ENCODE measurements around the gene RNU1-1. TPM values are rescaled to one million over a fixed set of nuclear protein-coding genes. Genes with fewer than 3 reads are reported as not detected.
"Not testable (repeated sequence)": the region's sequence is repeated elsewhere in the genome, so short reads cannot be mapped to it uniquely, and the experiment has no call there.

The RNU1-1 gene
- total RNA-seq, 1 donor from 2014 or later = 2,156 TPM

DNA sequence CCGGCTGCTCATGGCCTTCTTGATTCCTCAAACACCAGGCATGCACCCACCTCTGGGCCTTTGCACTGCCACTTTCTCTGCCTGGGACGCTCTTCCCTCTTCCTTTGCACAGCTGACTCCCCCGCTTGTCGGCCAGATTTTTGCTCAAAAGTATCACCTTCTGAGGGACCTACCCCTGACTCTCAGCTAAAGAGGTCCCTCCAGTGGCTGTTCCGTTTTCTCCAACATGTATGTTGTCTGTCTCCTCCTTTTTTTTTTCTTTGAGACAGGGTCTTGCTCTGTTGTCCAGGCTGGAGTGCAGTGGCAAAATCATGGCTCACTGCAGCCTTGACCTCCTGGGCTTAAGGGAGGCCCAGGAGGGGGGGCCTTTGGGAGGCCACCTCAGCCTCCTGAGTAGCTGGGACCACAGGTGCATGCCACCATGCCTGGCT is 16.6 kb downstream of the RNU1-1 start:
- intact Hi-C loops (cut with micrococcal nuclease) = not testable (repeated sequence)

DNA sequence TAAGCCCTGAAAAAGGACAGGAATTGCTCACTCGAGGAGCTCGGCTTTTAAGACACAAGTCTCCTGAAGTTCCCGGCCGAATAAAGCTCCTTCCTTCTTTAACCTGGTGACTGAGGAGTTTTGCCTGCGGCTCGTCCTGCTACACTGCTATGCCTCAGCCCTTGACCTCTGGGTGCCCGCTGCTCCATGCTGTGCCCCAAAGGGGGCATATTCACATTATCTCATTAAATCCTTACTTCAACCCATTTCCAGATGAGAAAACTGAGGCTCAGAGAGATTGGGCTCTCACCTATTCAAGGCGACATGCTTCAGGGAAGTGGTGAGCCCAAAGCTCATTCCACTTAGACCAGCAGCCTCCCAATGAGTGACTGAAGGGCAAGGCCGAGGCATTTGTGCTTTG is 20.4 kb downstream of the RNU1-1 start:
- intact Hi-C loops (cut with micrococcal nuclease) = not testable (repeated sequence)

DNA sequence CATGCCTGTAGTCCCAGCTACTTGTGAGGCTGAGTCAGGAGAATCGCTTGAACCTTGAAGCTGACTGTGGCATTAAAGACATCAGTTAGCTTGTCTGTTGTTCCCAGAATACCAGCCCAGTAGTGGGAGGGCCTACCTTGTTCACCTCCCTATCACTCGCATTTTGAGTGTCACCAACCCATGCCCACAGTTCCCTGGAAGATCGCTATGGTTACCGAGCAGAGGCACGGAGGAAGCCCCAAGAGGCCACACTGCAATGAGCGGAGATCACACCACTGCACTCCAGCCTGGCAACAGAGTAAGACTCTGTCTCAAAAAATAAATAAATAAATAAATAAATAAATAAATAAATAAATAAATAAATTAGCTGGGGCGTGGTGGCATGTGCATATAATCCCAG is 21.1 kb downstream of the RNU1-1 start:
- intact Hi-C loops (cut with micrococcal nuclease) = not testable (repeated sequence)

DNA sequence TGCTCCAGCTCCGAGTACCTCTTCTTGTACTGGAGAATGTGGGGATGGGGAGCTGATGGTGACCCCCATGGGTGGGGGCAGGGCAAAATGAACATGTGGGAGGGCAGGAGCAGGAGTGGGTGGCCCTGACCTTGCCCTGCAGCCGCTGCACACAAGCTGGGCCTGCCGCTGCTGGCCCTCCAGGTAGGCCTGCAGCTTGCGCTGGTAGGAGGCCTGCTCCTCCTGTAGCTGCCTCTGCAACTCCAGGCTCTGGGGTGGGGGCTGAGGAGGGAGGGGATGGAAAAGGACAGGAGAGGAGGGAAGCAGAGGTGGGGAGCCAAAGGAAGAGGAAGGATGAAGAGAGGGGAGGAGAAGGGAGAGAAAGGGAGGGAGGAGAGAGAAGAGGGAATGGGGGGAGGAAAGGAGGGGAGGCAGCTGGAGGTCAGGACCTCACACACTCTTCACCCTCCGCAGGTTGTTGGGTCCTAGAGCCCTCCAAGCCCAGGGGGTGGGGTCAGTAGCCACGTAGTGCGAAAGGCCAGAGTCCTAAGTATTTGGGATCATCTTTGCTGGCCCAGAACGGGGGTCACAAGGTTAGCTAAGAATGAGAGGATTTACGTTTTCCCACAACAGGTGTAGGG is 22.9 kb downstream of the RNU1-1 start:
- intact Hi-C loops (cut with micrococcal nuclease) = no loop called here

DNA sequence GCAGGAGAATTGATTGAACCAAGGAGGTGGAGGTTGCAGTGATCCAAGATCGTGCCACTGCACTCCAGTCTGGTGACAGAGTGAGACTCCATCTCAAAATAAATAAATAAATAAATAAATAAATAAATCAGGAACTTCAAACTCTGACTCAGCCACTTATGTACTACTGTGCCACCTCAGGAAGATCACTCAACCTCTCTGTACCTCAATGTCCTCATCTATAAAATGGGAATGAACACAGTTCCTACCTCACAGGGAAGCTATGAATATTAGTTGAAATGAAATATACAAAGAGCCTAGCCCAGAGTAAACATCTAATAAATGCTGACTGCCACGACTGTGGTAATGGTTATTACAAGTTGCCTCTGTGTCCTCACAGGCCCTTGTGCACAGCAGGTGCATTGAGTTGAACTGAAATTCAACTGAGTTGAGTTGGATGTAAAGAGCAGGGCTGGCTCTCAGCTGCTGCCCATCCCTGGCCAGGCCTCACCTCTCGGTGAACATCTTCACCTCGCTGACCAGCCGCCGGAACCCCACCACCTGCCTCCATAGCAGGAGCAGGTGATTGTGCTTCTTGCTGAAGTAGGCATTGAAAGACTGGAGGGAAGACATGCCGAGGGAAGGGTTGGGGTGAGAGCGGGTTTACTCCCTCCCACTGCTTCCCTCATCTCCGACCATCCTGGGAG is 24.7 kb downstream of the RNU1-1 start:
- intact Hi-C loops (cut with micrococcal nuclease) = not testable (repeated sequence)

DNA sequence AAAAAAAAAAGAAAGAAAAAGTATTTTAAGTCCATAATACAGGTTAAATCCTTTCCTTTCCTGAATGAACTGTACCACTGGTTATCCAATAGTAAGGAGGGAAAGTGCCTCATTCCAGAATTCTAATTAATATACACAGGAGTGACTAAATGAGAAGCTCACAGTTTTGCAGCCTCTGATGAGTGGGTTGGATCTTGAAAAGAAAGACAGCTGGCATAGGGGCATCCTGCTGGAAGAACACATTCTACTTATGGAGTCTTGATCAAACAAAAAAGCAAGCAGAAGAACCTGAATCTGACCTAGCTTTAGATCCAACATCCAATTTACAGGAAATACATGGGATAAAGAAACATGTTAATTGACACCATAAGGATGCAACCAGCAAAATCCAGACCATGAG is 27.1 kb downstream of the RNU1-1 start:
- intact Hi-C loops (cut with micrococcal nuclease) = not testable (repeated sequence)

DNA sequence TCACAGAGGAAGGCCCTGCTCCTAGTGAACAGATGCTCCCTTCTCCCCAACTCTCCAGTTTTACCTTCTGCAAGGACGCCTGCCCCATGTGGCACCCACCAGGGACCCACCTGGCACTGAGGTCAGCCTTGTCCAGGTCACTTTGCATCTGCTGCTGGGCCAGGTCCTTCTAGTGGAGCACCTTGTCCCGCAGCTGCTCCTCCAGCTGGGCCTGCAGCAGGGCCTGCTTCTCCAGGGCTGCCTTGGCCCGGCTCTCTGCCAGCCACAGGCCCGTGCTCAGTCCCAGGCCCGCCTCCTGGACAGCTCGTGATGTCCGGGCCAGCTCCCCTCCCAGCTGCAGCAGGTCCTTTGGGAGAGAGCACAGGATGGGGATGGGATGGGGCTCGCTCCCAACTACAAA is 27.8 kb downstream of the RNU1-1 start:
- intact Hi-C loops (cut with micrococcal nuclease) = not testable (repeated sequence)

DNA sequence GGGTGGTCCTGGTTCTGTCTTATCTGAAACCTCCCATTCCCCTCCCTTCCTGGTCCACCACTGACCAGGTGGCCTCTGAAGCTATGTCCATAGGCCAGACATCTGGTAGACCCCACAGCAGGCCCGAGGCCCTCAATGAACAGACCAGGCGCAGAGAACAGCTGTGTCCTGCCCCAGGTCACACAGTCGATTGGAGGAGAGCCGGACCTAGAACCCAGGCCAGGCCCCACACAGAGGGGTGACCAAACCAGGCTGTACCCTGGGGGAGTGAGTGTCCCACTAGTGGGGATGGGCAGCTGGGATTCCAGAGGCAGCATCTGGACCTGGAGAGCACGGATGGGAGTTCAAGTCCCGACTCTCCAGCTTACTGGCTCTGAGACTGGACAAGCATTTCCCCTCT is 29.2 kb downstream of the RNU1-1 start:
- intact Hi-C loops (cut with micrococcal nuclease) = no loop called here

DNA sequence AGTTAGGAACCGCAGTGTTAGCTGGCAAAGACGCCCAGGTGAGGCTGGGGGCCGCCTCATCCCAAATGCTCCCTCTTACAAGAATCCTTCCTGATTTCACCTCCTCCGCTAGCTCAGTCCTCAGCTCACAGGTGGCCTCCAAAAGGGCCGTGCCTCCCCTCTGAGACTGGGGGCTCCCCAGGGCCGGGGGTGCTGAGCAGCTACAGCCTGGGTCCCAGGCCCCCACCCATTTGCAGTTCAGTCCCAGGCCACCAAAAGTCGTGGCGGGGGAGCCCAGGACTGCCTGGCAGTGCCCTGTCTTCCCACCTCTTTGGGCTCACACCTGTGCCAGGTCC is 29.6 kb downstream of the RNU1-1 start:
- intact Hi-C loops (cut with micrococcal nuclease) = no loop called here

DNA sequence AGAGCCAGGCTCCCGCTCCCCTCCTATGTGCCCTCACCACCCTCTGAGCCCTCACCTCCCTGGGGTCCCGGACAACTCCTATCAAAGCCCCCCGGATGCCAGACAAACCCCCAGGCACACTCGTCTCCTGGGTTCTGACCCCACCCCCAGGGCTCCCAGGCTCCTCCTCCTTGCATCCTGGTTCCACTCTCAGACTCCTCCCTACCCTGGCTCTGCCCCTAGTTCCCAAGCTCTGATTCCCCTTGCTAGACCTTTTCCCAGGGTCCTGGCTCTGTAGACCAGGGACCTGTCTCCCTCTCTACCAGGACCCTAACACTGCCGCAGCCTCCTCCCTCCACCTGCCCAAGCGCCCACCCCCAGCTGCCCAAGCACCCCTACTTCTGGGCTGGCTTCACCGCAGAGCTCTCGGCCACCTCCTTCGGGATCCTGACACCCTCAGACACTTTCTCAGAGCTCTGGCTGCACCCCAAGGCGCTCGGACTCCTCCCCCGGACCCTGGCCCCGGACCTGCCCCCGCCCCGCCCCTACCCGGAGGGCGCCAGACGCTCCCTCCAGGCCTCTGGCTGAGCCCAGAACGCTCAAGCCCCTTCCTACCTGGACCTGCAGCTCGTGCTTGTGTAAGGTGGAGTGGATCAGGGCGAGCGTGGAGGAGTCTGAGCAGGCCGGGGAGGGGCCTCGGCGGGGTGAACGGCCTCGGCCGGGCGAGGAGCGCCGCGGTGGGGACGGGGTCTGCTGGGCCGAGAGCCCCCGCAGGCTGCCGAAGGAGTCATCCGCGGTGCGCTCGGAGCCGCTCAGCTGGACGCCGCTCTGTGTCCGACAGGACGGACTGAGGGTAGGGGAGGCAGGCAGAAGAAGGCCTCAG is 30.2 kb downstream of the RNU1-1 start:
- intact Hi-C loops (cut with micrococcal nuclease) = not testable (repeated sequence)

DNA sequence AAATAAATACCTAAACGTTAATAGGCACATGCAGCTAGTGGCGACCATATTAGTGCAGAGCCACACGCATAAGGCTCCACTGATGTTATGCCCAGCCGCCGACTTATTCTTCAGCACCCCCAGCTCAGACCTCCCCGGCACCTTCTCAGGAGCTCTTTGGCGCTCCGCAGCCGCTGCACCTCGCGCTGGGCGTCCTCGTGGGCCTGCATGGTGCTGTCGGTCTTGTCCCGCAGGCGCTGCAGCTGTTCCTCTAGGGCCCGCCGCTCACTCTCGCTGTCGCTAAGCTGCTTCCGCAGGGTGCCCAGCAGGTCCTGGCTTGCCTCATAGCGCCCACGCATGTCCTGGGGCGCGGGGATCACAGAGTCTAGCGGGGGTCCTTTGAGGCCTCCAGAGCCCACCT is 30.9 kb downstream of the RNU1-1 start:
- intact Hi-C loops (cut with micrococcal nuclease) = not testable (repeated sequence)

DNA sequence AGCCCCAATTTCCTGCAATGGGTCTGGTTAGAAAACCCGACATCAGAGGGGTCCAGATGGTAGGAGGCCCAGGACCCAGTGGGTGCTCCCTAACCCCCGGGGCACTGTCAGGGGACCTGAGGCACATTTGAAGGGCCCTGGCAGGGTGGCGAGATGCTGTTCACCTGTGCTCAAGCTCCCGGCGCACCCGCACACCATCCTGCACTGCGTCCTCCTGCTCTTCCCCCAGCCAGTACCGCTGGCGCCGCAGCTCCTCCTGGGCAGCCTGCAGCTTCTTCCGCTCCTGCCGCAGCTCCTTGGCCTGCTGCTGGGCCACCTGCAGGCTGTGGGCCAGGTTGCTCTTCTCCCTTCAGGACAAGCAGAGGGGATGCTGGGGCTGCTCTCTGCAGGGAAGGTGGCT is 36.0 kb downstream of the RNU1-1 start:
- intact Hi-C loops (cut with micrococcal nuclease) = no loop called here

DNA sequence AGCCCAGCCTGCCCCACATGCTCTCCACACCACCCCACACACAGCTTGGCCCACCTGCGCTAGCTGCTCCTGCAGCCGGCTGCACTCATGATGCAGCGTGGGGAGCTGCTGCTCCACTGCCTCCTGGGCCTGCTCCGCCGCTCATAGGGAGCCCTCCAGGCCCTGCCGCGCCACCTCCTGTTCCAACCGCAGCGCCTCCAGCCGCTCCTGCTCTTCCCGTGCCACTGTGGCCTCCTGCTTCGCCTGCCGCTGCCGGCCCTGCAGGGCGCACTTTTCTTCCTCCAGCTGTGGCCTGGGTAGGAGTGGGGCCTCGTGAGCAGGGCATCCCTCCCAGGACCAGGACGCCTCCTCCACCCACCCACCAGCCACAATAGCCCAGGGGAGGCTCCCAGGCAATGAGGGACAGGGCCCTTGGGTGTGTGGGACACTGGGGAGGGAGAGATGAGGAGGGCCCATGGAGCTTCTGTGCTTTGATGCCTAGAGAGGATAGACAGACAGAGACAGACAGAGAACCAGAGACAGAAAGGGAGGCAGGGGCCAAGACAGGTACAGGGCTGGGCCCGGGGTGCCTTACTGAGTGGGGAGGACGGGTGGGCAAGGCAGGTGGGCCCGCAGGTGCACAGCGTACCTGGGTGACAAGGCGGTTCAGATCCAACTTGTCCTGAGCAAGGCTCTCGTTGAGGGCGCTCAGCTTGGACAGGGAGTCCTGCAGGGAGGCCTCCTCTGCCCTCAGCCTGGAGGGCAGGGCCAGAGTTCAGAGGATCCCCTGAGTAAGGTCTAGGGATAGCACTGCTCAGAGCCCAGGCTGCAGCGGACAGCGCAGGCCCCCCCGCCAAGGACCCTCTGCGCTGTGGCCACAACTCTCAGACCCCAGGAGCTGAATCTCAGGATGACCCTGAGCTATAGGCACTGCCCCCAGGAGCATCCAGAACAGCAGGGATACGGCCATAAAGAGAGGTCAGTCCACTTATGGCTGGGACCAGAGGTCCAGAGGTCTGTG is 38.0 kb downstream of the RNU1-1 start:
- intact Hi-C loops (cut with micrococcal nuclease) = not testable (repeated sequence)

DNA sequence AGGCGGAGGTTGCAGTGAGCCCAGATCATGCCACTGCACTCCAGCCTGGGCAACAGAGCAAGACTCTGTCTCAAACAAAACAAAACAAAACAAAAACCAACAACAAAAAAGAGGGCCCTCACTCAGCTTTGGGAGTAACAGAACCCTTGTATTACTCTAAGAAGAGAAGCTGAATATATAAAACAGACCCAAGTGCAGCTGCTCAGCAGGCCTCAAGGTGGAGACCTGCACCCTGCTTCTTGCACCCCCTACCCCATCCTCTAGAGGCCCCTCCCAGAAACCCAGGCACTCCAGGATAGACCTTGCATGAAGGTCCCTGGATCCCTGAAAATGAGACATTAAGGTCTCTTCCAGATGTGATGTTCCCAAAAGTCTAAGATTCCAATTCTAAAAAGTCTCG is 39.2 kb downstream of the RNU1-1 start:
- intact Hi-C loops (cut with micrococcal nuclease) = not testable (repeated sequence)

DNA sequence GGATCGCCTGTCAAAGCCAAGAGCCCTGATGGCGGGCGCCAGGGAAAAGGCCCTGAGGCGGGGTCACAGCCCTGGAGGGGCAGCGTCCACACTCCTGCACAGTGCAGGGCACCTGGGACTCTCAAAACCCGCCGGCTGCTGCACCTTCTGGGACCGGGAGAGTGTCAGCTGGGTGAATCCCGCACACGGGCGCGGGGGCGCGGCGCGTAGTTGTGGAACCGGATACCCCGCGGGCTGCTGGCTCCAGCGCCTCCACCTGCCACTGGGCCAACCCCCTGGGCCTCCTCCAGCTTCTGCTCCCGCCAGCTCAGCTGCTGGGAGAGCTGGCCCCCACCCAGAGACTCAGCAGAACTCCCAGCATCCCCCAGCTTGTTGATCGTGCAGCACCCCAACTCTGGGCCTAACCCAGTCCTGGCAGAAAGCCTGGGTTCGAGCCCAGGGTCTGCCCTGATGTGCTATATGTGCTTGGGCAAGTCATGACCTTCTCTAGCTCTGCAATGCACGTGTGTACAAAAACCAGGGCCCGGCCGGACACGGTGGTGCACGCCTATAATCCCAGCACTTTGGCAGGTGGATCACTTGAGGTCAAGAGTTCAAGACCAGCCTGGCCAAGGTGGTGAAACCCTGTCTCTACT is 39.8 kb downstream of the RNU1-1 start:
- intact Hi-C loops (cut with micrococcal nuclease) = no loop called here

DNA sequence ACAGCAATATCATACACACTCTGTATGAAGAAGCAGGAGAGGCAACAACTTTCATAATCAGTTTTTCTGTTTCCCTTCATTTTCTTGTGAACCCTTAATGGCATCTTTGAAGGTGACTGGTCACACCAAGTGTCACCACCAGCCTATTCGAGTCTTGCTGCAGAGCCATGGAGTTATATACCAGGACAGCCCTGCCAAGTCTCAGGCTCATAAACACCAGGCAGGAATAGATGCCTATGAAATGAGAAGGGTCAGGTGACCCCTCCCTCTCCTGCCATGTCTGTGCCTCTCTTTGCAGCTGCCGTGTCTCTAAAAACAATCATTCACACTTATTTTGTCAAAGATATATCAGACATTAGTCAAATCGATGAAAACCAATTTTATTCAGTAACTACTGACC is 45.5 kb downstream of the RNU1-1 start:
- intact Hi-C loops (cut with micrococcal nuclease) = no loop called here

DNA sequence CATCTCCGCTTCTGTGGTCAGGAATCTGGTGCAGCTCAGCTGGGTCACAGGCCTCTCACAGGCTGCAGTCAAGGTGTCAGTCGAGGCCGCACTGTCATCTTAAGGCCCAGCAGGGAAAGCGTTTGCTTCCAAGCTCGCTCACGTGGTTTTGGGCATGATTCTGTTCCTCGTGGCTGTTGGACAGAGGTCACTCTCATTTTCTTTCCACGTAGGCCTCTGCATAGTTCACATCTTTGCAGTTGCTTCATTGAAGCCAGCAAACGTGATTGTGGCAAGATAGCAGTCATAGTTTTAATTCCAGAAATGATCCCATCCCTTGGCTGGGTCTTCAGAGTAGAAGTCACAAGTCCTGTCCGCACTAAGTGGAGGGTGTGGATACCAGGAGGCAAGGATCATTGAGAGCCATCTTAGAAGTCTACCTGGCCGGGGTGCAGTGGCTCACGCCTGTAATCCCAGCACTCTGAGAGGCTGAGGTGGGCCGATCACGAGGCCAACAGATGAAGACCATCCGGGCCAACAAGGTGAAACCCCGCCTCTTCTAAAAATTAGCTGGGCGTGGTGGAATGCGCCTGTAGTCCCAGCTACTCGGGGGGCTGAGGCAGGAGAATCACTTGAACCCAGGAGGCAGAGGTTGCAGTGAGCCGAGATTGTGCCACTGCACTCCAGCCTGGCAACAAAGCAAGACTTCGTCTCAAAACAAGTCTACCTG is 49.0 kb downstream of the RNU1-1 start:
- intact Hi-C loops (cut with micrococcal nuclease) = no loop called here
